PC-9 (cell line): ENCODE data around the gene TH. TPM values are rescaled to one million over a fixed set of nuclear protein-coding genes. Genes with fewer than 3 reads are reported as not detected.

Experiments used
- BruUV-seq: library from RNA; stranded (reverse); fragments of 400-500 nt; replicated peaks from 2 replicates; lab custom pipeline; 2021; lab: Mats Ljungman, UMichigan
- CTCF ChIA-PET: fragments of 300-600 bp; sonication (Branson Sonifier 250); formaldehyde crosslinking; loops from one replicate; lab custom pipeline; 2022; ENCODE audit warnings: antibody characterized with exemption; lab: Charles Lee
- POLR2A ChIA-PET: fragments of 300-600 bp; sonication (Branson Sonifier 250); formaldehyde crosslinking; loops from one replicate; lab custom pipeline; 2022; ENCODE audit warnings: antibody characterized with exemption; ENCODE audit not compliant: unreplicated experiment; lab: Charles Lee
- DNase-seq, 2 experiments: peaks; one replicate each; pipeline versions ENCODE4 v3.0.0 to v3.0.0-alpha.2; 2015 to 2022; ENCODE audit warnings: mixed read lengths in 1 of 2
- H2AFZ ChIP-seq: fragments of 200-600 bp; sonication (generic); 2 replicates; pipeline ENCODE4 v1.8.1; 2017; ENCODE audit warnings: antibody characterized with exemption
- H3F3A ChIP-seq: fragments of 200-600 bp; sonication (generic); 2 replicates; pipeline ENCODE4 v1.8.1; 2017; ENCODE audit warnings: antibody characterized with exemption, mild to moderate bottlenecking, low read depth; ENCODE audit not compliant: insufficient read depth
- H3K27ac ChIP-seq: fragments of 200-600 bp; sonication (generic); 2 replicates; pipeline ENCODE4 v1.6.1; 2016; ENCODE audit warnings: mixed run types
- H3K27me3 ChIP-seq: fragments of 200-600 bp; sonication (generic); 2 replicates; pipeline ENCODE4 v1.6.1; 2016; ENCODE audit warnings: low read depth, mixed run types; ENCODE audit not compliant: insufficient read depth
- H3K36me3 ChIP-seq: fragments of 200-600 bp; sonication (generic); 2 replicates; pipeline ENCODE4 v1.6.1; 2016; ENCODE audit warnings: low read depth, mixed run types
- H3K4me1 ChIP-seq: fragments of 200-600 bp; sonication (generic); replicated peaks from 2 replicates; pipeline ENCODE4 v1.6.1; 2016; ENCODE audit warnings: mixed run types; ENCODE audit not compliant: insufficient read depth
- H3K4me2 ChIP-seq: fragments of 200-600 bp; sonication (generic); 2 replicates; pipeline ENCODE4 v1.6.1; 2017; ENCODE audit warnings: mixed run types
- H3K4me3 ChIP-seq: fragments of 200-600 bp; sonication (generic); 2 replicates; pipeline ENCODE4 v1.6.1; 2016; ENCODE audit warnings: mixed run types
- H3K79me2 ChIP-seq: fragments of 200-600 bp; sonication (generic); 2 replicates; pipeline ENCODE4 v1.6.1; 2017; ENCODE audit warnings: low read depth, mixed run types
- H3K9me2 ChIP-seq: fragments of 200-600 bp; sonication (generic); 2 replicates; pipeline ENCODE4 v1.8.1; 2017; ENCODE audit warnings: mild to moderate bottlenecking; ENCODE audit not compliant: insufficient read depth
- H3K9me3 ChIP-seq: fragments of 200-600 bp; sonication (generic); 2 replicates; pipeline ENCODE4 v1.8.1; 2016; ENCODE audit warnings: low read depth; ENCODE audit not compliant: insufficient read depth
- H4K20me1 ChIP-seq: fragments of 200-600 bp; sonication (generic); 2 replicates; pipeline ENCODE4 v1.8.1; 2017; ENCODE audit not compliant: insufficient read depth
- CTCF ChIP-seq: fragments of 200-600 bp; sonication (generic); conservative IDR thresholded peaks from 2 replicates; pipeline ENCODE4 v1.6.1; 2017; ENCODE audit warnings: mixed run types, antibody characterized with exemption, mild to moderate bottlenecking, moderate library complexity
- EZH2 ChIP-seq: fragments of 200-600 bp; sonication (generic); IDR thresholded peaks from 2 replicates; pipeline ENCODE4 v1.8.0; 2017; ENCODE audit warnings: antibody characterized with exemption, low read depth
- intact Hi-C: fragments of 100-400 bp; cut with micrococcal nuclease; formaldehyde crosslinking; loops from one replicate; pipeline ENCODE4 v1.10.0; 2022; ENCODE audit not compliant: unreplicated experiment
- total RNA-seq: library from RNA; stranded (reverse); gene quantifications from 2 replicates; pipeline ENCODE4 v1.2.3, GENCODE V29; 2021

TH gene
- total RNA-seq, 1 experiment from 2014 or later, result 2.2 TPM

GRCh38 chr11:2168286-2169004 is 3.2 kb downstream of the TH start:
- ChIA-PET CTCF (no interaction called here), POLR2A (no interaction called here)

GRCh38 chr11:2167141-2168045 is 4.2 kb downstream of the TH start:
- Histone ChIP-seq H2AFZ (no peak overlapping the region), H3K4me2 (peak overlapping the region; percentile 46; the same call in 1 of the 2 replicates), H4K20me1 (no peaks in the 10 kb centered on the region), H3F3A (peaks cover 11% of the 10 kb centered on the region; the same call in 1 of the 2 replicates), H3K36me3 (no peaks in the 10 kb centered on the region), H3K4me3 (no peak overlapping the region), H3K9me2 (no peaks in the 10 kb centered on the region), H3K4me1 (peaks cover 42% of the 10 kb centered on the region), H3K79me2 (no peaks in the 10 kb centered on the region), H3K9me3 (no peaks in the 10 kb centered on the region), H3K27me3 (no peaks in the 10 kb centered on the region), H3K27ac (peak overlapping the region; percentile 97)
- ChIA-PET CTCF (interaction anchor here (0.5 kb wide), 1 partner anchor 10 kb away, joined by 3 read pairs; no protein-coding TSS in a partner anchor), POLR2A (no interaction called here)
- no peak for TF ChIP-seq CTCF
- no peak for TF ChIP-seq EZH2
- no TSS peak for BruUV-seq
- intact Hi-C loops, result loop anchor here (5.0 to 10.0 kb wide), 2 partner anchors 127 to 250 kb away; no protein-coding TSS in a partner anchor
- DNase-seq, result no peak

More at GRCh38 chr11:2168286-2169004, 3.2 kb downstream of the TH start:
- Histone ChIP-seq H3K36me3 (no peaks in the 10 kb centered on the region), H3K9me2 (no peaks in the 10 kb centered on the region), H3K4me3 (no peak overlapping the region), H3K4me2 (peak overlapping the region; percentile 72), H3K9me3 (no peaks in the 10 kb centered on the region), H3F3A (peaks cover 11% of the 10 kb centered on the region; the same call in 1 of the 2 replicates), H2AFZ (no peak overlapping the region), H4K20me1 (no peaks in the 10 kb centered on the region), H3K4me1 (peaks cover 42% of the 10 kb centered on the region), H3K79me2 (no peaks in the 10 kb centered on the region), H3K27ac (peak overlapping the region; percentile 97), H3K27me3 (no peaks in the 10 kb centered on the region)
- DNase-seq, result peak in 1 of 2 experiments; percentile 74
- no TSS peak for BruUV-seq
- TF ChIP-seq EZH2, result no peak
- TF ChIP-seq CTCF, result no peak
- intact Hi-C loops, result loop anchor here (1.0 to 10.0 kb wide), 3 partner anchors 27 to 249 kb away; no protein-coding TSS in a partner anchor
